Fibroblast of skin of scalp (primary cell): Measurements from ENCODE around the gene MAPKAPK3.

Experiments used
- DNase-seq: peaks from one replicate; pipeline ENCODE4 v3.0.0-alpha.2; 2013

MAPKAPK3 gene

GRCh38 chr3:50609071-50609762, 7.7 kb upstream of the MAPKAPK3 start:
- DNase-seq = no peak

- no peak for DNase-seq
These were observed 7.2 kb upstream of the MAPKAPK3 start for GRCh38 chr3:50609763-50610085.

- no peak for DNase-seq
These were observed 6.6 kb upstream of the MAPKAPK3 start for GRCh38 chr3:50610181-50610971.

GRCh38 chr3:50610992-50611463, 5.9 kb upstream of the MAPKAPK3 start:
- DNase-seq = no peak

- DNase-seq = peak; percentile 94
These were observed 5.3 kb upstream of the MAPKAPK3 start, which contains the start of gene CISH for GRCh38 chr3:50611464-50612233. Gene CISH (minus strand): TSS chr3:50611774. CDS start chr3:50611650, 124 bp downstream.

GRCh38 chr3:50612234-50612882, 4.6 kb upstream of the MAPKAPK3 start:
- no peak for DNase-seq

- DNase-seq = no peak
These were observed 3.7 kb upstream of the MAPKAPK3 start for GRCh38 chr3:50612970-50613846.

- no peak for DNase-seq
These were observed 1.8 kb upstream of the MAPKAPK3 start for GRCh38 chr3:50615190-50615589.

GRCh38 chr3:50616003-50616769, 765 bp upstream of the MAPKAPK3 start:
- peak; percentile 80 for DNase-seq

- DNase-seq = peak; percentile 92
These were observed 218 bp upstream of the MAPKAPK3 start for GRCh38 chr3:50616770-50617095.

GRCh38 chr3:50617911-50618481, 1.0 kb downstream of the MAPKAPK3 start:
- DNase-seq = no peak

GRCh38 chr3:50620420-50620819, 3.5 kb downstream of the MAPKAPK3 start:
- DNase-seq = no peak

GRCh38 chr3:50620820-50621219, 3.9 kb downstream of the MAPKAPK3 start:
- no peak for DNase-seq

GRCh38 chr3:50622881-50623280, 5.9 kb downstream of the MAPKAPK3 start:
- DNase-seq = no peak

GRCh38 chr3:50623840-50624474, 7.0 kb downstream of the MAPKAPK3 start:
- DNase-seq = no peak

GRCh38 chr3:50624634-50625033, 7.7 kb downstream of the MAPKAPK3 start:
- DNase-seq = no peak

- DNase-seq = no peak
These were observed 8.6 kb downstream of the MAPKAPK3 start for GRCh38 chr3:50625231-50626182.

GRCh38 chr3:50626401-50626800, 9.4 kb downstream of the MAPKAPK3 start:
- DNase-seq = no peak
